DND-41 (cell line): ENCODE data around the gene MEN1.

Experiments
- CTCF ChIP-seq: IDR thresholded peaks from 2 replicates; pipeline ENCODE4 v1.5.1; 2012; ENCODE audit warnings: borderline replicate concordance, low read length, moderate library complexity, mild to moderate bottlenecking; ENCODE audit not compliant: poor library complexity, severe bottlenecking; ENCODE audit errors: extremely low read depth
- EZH2 ChIP-seq: IDR thresholded peaks from 3 replicates; pipeline ENCODE4 v1.6.1; 2012; ENCODE audit warnings: borderline replicate concordance, low read depth, mild to moderate bottlenecking, moderate library complexity, low read length, inconsistent platforms; ENCODE audit not compliant: severe bottlenecking

DNA sequence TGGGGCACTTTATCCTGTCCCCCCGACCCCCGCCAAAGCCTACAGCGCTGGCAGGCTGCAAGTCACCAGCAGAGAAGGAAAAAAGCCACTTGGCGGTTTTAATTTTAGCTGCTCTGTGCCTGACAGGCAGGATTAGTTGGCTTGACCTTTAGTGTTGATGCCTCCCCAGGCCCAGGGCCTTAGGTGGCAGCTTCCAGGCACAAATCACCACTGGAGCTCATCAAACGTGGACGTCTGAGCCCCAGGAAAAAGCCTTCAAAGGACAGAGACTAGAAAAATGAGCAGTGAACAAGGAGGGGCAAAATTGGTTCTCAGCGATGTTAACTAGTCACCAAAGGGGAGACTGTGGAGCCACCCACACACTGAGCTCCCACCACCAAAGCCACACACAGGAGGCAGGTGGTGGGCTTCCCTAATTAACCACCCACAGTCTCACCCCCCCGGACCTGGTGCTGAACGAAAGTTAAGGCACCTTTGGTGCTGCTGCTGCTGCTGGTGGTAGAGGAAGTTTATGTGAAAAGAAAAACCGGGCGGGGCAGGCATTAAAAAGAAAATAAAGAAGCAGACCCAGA, 46.2 kb downstream of the MEN1 start:
- no peak for TF ChIP-seq CTCF
- TF ChIP-seq EZH2: no peak
